ENCODE measurements around the gene ARHGAP21.

Gene ARHGAP21

DNA sequence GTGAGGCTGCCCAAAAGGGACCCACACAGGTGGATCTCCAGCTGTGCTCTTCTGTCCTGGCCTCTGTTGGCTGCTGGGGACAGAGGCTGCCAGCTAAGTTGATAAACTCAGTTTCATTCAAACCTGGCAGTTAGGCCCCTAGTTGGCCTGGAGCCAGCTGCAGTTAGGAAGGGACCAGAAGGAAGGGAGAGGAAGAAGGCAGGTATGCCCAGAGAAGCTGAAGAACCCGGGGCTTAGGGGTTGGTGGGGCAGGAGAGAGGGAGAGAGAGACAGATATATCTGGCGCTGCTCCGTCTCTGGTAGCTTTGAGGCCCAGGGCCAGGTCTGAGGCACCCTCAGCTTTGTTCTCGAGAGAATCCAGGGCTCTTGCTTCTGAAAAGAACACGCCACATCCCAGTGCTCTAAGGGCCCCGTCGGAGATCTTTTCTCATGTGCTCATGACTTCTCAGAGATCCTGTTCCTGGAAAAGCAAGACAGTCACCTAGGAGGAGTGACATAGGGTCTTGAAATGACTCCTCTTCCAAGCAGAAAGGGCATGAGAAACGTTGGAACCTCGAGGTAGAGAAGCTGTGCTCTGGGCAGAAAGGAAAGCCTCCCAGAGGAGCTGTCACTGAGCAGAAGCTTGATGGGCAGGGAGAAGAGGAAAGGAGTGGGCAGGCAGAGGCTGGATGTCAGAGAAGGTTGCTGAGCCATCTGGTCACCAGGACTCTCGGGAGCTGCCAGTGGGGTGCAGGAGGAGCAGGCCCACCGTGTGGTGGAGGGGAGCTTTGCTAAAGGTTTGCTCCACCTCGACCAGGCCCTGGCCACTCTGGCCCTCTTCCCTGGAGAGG, 153.6 kb downstream of the ARHGAP21 start:
- no peak for DNase-seq

DNA sequence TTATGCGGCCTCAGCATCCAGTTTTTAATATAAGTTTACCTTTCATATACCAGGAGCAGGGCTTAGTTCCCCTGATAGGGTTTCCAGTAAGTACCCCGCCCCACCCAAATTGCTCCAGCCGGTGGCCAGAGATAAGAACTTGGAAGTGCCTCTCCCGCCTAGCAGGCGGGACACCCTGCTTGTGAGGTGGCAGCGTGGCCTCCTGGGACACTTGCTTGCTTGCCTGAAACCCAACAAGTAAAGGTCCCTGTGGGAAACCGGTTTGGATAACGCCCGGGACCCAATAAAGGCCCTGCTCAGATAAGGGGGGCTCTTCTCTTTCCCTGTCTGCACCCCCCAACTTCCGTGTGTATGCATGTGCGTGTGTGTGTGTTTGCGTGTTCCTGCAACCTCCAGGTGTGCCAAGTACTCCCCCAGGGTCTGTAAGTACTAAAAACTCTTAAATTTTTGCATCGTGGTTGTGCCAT, 154.3 kb downstream of the ARHGAP21 start:
- no peak for DNase-seq

DNA sequence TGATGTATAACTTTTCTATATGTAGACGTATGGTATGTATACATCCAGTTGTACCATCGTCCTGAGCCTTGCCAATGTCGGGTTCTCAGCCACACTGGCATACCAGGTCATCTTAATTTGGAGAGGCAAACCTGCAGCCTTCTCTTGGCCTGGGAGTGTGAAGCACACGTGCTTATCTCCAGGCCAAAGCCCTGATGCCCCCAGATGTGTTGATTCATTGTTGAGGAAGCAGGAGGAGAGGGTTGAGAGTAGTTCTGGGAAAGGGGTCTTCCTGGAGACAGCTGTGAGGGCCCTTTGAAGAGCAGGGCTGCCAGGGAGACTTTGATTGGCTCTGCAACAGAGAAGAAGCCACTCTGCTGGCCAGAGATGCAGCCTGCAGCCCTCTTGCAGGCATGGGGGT, 155.6 kb downstream of the ARHGAP21 start:
- no peak for DNase-seq

DNA sequence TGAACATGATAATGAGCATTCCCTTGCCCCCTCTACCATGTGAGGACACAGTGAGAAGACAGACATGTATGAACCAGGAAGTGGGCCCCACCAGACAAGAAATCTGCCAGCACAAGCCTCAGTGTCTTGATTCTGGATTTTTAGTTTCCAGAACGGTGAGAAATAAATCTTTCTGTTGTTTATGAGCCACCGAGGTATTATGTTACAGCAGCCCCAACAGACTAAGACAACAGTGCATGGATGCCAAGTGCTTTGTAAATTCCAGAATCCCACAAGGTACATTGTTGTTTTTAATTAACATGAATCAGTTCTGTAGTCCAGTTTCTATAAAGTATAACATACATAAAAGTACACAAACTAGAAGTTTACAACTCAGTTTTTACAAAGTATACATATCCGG, 162.2 kb downstream of the ARHGAP21 start:
- DNase-seq: no peak

DNA sequence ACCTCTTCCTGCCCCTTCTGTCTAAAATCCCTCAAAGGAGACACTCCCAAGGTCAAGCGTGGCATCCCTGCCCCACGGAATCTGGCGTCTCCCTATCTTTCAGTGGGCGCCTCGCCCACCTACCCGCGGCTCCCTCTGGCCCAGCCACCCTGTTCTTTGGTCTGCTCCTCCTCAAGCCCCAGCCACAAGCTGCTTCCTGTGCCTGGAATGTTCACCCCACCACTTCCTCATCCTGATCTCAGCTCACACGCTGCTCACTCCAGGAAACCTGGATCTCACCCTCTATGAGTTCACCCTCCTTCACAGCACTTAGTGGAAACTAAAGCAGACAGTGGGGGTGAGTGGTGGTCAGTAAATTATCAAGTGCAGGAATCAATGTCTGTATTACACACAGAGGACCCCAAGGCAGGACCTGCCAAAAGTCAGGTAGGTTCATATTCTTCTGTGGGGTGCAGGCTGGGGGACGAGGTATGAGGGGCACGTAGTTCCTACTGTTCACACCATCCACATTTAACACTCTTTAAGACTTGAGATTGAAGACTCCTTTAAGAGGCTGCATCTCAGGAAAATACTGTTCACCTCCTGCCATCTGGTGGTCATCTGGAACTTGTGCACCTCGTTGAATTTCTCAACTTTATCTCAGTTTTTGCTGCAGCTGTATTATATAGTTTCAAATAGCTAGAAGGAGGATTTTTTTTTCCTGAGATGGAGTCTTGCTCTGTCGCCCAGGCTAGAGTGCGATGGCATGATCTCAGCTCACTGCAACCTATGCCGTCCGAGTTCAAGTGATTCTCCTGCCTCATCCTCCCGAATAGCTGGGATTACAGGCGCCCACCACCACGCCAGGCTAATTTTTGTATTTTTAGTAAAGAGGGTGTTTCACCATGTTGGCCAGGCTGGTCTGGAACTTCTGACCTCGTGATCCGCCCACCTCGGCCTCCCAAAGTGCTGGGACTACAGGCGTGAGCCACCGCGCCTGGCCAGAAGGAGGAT, 166.6 kb downstream of the ARHGAP21 start:
- DNase-seq: peak; percentile 49

DNA sequence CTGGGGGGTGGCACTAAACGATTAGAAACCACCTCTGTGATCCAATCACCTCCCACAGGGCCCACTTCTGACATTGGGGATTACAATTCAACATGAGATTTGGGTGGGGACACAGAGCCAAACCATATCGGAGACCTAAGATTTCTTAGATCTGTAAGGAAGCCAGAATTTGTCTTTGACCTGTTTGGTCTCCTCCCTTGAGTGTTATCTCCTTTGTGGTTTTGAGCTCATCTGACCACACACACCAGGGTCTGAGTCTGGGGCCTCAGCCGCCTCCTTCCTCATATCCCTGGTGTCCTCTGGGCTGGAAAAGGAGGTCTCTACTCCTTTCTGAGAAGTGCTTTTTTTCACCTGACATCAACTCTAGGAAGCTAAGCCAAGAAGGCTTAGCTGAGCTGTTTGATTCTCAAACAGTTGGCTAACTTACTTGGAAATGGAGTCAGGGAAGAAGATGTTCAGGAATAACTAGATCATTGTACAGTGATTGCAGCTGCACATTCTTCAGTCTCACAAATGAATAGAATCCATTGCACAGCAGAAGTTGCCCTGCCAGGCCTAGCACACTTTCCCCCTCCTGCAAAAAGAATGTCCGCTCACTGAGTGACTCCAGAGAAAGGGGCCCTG, 167.4 kb downstream of the ARHGAP21 start:
- DNase-seq: no peak

DNA sequence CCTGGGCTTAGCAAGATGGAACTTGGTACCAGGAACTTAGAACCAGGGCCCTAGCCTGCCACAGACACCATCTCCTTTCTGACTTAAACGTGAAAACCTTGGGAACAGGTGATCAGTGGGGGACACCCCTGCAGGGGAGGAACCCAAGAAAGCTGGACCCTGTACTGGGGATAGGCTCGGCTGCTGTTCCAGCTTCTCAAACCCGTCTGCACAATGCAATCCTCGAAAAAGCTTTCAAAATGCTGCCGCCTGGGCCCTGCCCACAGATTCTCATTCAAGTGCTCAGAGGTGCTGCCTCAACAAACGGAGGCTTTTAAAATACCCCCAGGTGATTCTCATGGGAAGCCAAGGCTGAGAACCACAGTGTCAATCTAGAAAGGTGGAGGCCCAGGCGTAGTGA, 169.7 kb downstream of the ARHGAP21 start:
- DNase-seq: no peak

DNA sequence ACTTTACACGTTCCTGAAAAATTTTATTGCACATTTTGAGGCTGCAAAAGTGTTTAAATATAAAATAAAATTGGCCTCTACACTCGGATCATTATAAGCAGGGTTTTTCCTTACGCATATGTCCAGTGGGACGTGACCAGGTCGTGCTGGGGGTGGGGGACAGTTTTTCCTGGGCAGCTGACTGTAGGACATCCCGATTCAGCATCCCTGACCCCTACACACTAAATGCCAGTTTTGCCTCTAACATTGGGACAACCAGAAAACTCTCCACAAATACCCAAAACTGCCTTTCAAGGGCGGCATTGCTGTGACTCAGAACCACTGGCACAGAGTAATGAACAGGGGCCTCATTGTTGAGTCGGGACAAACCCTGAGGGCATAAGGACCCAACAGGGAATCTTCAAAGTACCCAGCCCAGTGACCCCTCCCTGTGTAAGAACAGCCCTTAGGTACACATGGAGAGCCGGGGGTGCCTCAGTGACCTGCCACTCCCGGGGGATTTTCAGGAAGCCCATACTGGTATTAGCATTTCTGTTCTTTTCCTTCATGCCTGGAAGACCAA, 170.6 kb downstream of the ARHGAP21 start:
- DNase-seq: no peak

DNA sequence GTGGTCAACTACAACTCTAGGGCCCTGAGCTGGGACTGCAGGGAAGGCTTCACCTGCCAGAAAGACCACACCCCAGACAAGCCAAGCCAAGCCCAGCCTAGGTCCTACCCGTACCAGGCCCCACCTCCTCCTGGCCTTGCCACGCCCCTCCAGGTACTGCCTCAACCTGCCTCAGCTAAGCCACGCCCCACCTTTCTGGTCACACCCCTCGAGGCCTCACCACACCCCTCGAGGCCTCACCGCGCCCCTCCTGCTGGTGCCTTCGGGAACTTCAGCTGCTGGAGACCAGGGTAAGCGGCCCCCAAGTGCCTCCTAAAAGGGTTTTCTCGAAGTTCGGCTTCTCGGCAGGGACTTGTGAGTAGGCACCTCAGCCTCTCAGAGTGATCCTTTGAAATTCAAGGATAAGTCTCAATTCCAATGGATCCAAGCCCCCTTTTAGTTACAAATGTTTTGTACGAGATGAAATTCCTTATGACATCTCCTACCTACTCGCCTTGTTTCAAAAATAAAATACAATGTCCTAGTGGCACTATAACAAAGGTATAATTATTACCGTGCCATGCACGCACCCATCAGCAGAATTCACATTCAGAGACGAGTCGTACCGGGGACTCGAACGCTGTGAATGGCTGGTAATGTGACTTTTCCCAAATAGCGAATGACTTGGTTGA, 171.2 kb downstream of the ARHGAP21 start:
- no peak for DNase-seq

DNA sequence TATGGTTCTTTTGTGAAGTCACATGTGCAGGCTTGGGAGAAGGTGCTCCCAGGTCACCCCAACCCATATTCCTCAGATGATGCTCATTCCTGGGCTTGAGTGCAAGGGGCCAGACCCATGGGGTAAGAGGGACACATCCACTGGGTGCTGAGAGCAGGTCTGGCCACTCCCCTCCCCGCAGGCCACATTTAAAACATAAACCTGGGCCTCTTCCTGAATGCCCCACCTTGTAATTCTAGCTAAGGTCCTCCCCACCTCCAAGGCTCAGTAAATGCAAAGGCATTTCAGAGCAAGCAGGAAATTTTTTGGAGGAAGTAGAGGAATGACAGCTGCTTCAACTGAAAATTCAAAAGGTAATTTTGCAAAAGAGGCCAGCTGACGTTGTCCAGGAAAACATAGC, 172.5 kb downstream of the ARHGAP21 start:
- no peak for DNase-seq

DNA sequence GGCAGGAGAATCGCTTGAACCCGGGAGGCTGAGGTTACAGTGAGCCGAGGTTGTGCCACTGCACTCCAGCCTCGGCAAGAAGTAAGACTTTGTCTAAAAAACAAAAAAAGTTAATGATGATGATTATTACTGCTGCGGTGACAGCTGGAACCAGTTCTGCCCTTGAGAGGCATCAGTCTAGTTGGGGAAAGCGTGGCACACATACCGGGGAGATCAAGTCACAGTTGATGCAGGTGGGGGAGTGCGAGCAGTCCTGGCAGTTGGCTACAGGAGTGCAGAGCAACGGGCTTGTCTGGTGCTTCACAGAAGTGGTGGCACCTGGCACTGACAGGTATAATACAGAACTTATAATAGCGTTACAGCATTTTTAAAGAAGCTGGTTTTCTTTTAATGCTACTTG, 173.0 kb downstream of the ARHGAP21 start:
- no peak for DNase-seq

DNA sequence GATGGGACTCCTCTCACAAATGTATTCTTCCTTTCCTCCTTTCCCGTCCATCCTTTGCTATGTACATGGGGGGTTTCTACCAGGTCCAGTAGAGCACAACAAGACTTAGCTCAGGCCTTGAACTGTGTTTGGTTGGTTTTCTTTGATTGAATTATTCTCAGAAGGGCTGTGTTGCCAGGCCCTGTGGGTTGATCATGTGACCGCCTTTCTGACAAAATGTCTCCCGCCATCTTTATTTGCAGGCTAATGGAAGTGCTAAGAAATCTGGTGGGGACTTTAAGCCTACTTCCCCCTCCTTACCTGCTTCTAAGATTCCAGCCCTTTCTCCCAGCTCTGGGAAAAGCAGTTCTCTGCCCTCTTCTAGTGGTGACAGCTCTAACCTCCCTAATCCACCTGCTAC, 178.1 kb downstream of the ARHGAP21 start:
- no peak for DNase-seq

DNA sequence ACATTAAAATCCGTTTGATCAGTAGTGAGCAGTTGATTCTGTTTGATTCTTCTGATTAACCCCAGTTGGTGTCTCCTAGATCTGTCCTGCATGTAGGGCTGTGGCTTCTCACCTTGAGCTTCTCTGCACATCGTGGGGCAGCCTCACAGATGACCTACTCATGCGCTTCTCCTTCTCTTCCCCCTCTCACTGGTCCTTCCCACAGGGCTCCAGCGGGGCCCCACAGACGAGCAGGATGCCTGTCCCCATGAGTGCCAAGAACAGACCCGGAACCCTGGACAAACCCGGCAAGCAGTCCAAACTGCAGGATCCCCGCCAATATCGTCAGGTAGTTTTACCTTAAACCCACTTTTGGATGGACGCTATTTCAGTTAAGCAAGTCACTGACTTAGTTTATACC, 178.9 kb downstream of the ARHGAP21 start:
- DNase-seq: no peak

DNA sequence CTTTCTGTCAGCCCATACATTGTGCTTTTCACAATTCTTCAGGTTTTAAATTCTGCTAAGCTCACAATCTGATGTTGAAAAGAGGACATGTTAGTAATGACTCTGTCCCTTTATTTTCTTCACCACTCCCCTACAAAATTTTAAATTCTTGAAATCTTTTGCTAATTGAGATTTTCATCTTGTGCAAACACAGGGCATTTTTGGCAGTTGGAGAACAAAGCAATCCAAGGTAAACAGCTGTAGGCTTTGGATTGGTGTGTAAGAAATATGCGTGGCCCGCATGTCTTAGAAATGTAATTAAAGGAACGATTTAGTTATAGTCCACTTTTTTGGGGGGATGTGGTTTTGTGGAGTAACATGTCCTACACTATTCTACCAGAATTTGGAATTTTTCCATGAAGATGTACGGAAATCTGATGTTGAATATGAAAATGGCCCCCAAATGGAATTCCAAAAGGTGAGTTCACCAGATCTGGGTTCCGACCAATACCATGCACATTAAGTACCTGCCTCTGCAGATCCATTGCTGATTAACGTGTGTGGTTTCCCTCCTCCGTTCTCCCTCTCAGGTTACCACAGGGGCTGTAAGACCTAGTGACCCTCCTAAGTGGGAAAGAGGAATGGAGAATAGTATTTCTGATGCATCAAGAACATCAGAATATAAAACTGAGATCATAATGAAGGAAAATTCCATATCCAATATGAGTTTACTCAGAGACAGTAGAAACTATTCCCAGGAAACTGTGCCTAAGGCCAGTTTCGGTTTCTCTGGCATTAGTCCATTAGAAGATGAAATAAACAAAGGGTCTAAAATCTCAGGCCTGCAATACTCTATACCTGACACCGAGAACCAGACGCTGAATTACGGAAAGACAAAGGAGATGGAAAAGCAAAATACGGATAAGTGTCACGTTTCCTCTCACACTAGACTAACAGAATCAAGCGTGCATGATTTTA, 181.1 kb downstream of the ARHGAP21 start:
- no peak for DNase-seq

DNA sequence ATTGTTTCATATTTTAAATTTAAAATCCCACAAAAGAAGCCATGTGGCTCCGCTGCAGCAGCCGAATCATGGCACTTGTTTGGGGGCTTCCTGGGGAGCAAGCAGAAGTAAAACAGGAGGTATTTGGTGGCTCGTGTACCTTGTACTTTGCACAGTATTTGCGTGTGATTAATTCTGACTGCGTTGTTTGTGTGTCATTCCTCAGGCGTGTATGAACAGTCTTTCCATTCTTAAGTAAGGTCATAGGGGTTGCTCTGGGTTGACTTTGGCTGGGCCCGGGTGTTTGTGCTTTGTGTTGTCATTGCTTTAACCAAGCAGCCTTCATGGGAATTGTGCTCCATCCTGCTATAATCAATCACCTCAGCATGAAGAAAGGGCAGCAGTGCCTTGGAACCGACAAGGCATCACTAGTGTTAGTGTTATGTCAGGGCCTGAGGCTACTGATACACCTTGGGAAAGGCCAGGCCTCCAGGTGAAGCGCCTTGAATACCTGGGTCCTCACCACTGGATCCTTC, 182.4 kb downstream of the ARHGAP21 start:
- DNase-seq: no peak

DNA sequence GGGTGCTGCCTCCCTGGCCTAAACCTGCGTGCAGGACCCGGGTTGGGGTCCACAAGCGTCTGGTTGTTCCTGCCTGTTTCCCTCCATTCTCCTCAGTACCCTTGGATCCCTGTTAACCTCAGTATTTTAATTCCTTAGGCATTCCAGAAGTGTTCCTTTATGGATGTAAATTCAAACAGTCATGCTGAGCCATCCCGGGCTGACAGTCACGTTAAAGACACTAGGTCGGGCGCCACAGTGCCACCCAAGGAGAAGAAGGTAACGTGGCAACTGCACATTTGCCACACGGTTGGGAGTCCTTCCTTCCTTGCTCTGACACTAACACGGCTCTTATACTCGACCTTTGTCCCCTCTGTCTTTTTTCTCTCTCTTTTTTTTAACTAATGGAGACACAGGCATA, 187.1 kb downstream of the ARHGAP21 start:
- DNase-seq: no peak

DNA sequence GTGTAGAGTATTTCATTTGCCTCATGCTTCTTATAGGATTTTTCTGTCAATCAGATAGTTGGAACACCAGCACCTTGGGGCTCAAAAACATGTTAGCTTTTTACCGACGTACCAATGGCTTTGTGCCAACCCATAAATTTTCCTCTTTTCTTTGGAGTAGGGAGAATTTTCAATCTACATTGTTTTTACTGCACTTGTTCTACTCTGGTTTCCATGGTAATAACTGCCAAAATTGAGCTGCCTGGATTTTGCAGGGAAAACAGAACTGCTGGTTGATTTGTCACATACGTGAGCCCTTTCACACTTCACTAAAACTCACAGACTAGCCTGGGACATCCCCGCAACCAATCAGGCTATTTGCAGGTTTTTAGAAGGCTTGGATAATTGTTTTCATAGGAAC, 189.7 kb downstream of the ARHGAP21 start:
- no peak for DNase-seq

Measured in femur (tissue), 1 donor.